Erythroblast (primary cell): ENCODE data around the gene ZNF83.
"Not testable (repeated sequence)": the region's sequence is repeated elsewhere in the genome, so short reads cannot be mapped to it uniquely, and the experiment has no call there.

Source experiments
- GATA1 ChIP-seq: IDR thresholded peaks from 2 replicates; pipeline ENCODE4 v1.6.1; 2011; ENCODE audit warnings: low read depth, mild to moderate bottlenecking, control low read depth, low read length, moderate library complexity
- POLR2A ChIP-seq: IDR thresholded peaks from 2 replicates; pipeline ENCODE4 v1.6.1; 2011; ENCODE audit warnings: mild to moderate bottlenecking, low read length

DNA sequence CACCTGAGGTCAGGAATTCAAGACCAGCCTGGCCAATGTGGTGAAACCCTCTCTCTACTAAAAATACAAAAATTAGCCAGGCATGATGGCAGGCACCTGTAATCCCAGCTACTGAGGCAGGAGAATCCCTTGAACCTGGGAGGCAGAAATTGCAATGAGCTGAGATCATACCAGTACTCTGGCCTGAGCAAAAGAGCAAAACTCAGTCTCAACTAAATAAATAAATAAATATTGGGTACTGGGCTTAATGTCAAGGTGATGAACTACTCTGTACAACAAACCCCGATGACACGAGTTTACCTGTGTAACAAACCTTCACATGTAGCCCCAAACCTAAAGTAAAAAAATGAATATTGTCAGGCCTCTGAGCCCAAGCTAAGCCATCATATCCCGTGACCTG lies 10.7 kb downstream of the ZNF83 start:
- not testable (repeated sequence) for TF ChIP-seq POLR2A, GATA1
